ENCODE measurements around the gene RHOF. TPM values are rescaled to one million over a fixed set of nuclear protein-coding genes. Genes with fewer than 3 reads are reported as not detected.
"Not testable (repeated sequence)": the region's sequence is repeated elsewhere in the genome, so short reads cannot be mapped to it uniquely, and the experiment has no call there.

The RHOF gene
- total RNA-seq, 6 experiments from 2014 or later, result 3.2 to 4.2 (median 3.6) TPM

- no peak for TF ChIP-seq CTCF (IDR thresholded peaks at IDR 0.05)
- Mint-ChIP-seq H3K4me3 (no peak overlapping the region), H3K36me3 (ENCODE audit: low read depth) (peaks cover 4% of the 10 kb centered on the region; the same call in 1 of the 2 replicates), H3K4me1 (ENCODE audit: low read depth) (peaks cover 17% of the 10 kb centered on the region), H3K9me3 (no peaks in the 10 kb centered on the region), H3K27me3 (ENCODE audit: insufficient read depth) (peaks cover 4% of the 10 kb centered on the region; the same call in 1 of the 2 replicates), H3K27ac (no peak overlapping the region)
- no peak for DNase-seq
These were observed 42.5 kb downstream of the RHOF start for GRCh38 chr12:121751034-121751433.

GRCh38 chr12:121750507-121750955, 43.0 kb downstream of the RHOF start:
- H3K27ac Mint-ChIP-seq, result no peak overlapping the region
- peaks cover 14% of the 10 kb centered on the region for H3K4me1 Mint-ChIP-seq (ENCODE audit: low read depth)
- TF ChIP-seq CTCF (IDR thresholded peaks at IDR 0.05), result no peak
- H3K27me3 Mint-ChIP-seq (ENCODE audit: insufficient read depth), result peaks cover 4% of the 10 kb centered on the region; the same call in 1 of the 2 replicates
- H3K4me3 Mint-ChIP-seq, result no peak overlapping the region
- no peaks in the 10 kb centered on the region for H3K9me3 Mint-ChIP-seq
- DNase-seq, result no peak
- peaks cover 4% of the 10 kb centered on the region; the same call in 1 of the 2 replicates for H3K36me3 Mint-ChIP-seq (ENCODE audit: low read depth)

- Mint-ChIP-seq H3K4me1 (ENCODE audit: low read depth) (peaks cover 14% of the 10 kb centered on the region), H3K27ac (peak overlapping the region; percentile 92), H3K4me3 (no peak overlapping the region; the same call in 1 of the 2 replicates), H3K36me3 (ENCODE audit: low read depth) (peaks cover 8% of the 10 kb centered on the region; the same call in 1 of the 2 replicates), H3K9me3 (no peaks in the 10 kb centered on the region), H3K27me3 (ENCODE audit: insufficient read depth) (peaks cover 3% of the 10 kb centered on the region; the same call in 1 of the 2 replicates)
- TF ChIP-seq CTCF (IDR thresholded peaks at IDR 0.05), result no peak
- DNase-seq, result no peak
These were observed 44.2 kb downstream of the RHOF start for GRCh38 chr12:121749267-121749666.

- Mint-ChIP-seq H3K36me3 (ENCODE audit: low read depth) (peaks cover 10% of the 10 kb centered on the region; the same call in 1 of the 2 replicates), H3K27ac (peak overlapping the region; percentile 92), H3K4me3 (peak overlapping the region; percentile 13; the same call in 1 of the 2 replicates), H3K9me3 (no peaks in the 10 kb centered on the region), H3K4me1 (ENCODE audit: low read depth) (peaks cover 14% of the 10 kb centered on the region), H3K27me3 (ENCODE audit: insufficient read depth) (peaks cover 3% of the 10 kb centered on the region; the same call in 1 of the 2 replicates)
- peak; percentile 84 for DNase-seq
- TF ChIP-seq CTCF (IDR thresholded peaks at IDR 0.05), result no peak
These were observed 44.8 kb downstream of the RHOF start for GRCh38 chr12:121748571-121749265.

- no peaks in the 10 kb centered on the region for H3K9me3 Mint-ChIP-seq
- H3K4me1 Mint-ChIP-seq (ENCODE audit: low read depth), result peaks cover 15% of the 10 kb centered on the region
- H3K27ac Mint-ChIP-seq, result peak overlapping the region; percentile 92
- peaks cover 3% of the 10 kb centered on the region; the same call in 1 of the 2 replicates for H3K27me3 Mint-ChIP-seq (ENCODE audit: insufficient read depth)
- no peak for TF ChIP-seq CTCF (IDR thresholded peaks at IDR 0.05)
- peaks cover 10% of the 10 kb centered on the region; the same call in 1 of the 2 replicates for H3K36me3 Mint-ChIP-seq (ENCODE audit: low read depth)
- no peak for DNase-seq
- no peak overlapping the region; the same call in 1 of the 2 replicates for H3K4me3 Mint-ChIP-seq
These were observed 45.3 kb downstream of the RHOF start for GRCh38 chr12:121748218-121748570.

- H3K9me3 Mint-ChIP-seq; H3K4me3 Mint-ChIP-seq; H3K27me3 Mint-ChIP-seq (ENCODE audit: insufficient read depth); DNase-seq; H3K27ac Mint-ChIP-seq; H3K36me3 Mint-ChIP-seq (ENCODE audit: low read depth): not testable (repeated sequence)
- H3K4me1 Mint-ChIP-seq (ENCODE audit: low read depth), result peaks cover 28% of the 10 kb centered on the region
These were observed 47.9 kb downstream of the RHOF start for GRCh38 chr12:121745545-121745944.
